CD8-positive, alpha-beta memory T cell (primary cell): ENCODE measurements around the gene CACNB4. TPM values are rescaled to one million over a fixed set of nuclear protein-coding genes. Genes with fewer than 3 reads are reported as not detected.

ENCODE experiments used
- CTCF ChIA-PET: fragments of 350-600 bp; sonication (Branson Sonifier 250); formaldehyde crosslinking; loops from one replicate; lab custom pipeline; 2021; ENCODE audit warnings: antibody characterized with exemption; lab: Charles Lee
- POLR2A ChIA-PET: fragments of 350-600 bp; sonication (Branson Sonifier 250); formaldehyde crosslinking; loops from one replicate; lab custom pipeline; 2021; ENCODE audit warnings: antibody characterized with exemption; lab: Charles Lee
- DNase-seq, 5 donors: peaks; one replicate each; pipeline versions ENCODE4 v3.0.0 to v3.0.0-alpha.2; 2020 to 2022; ENCODE audit warnings: mixed read lengths in 1 of 5
- H3K27ac ChIP-seq: one replicate; pipeline ENCODE4 v1.7.0; 2013; ENCODE audit warnings: low read depth, mild to moderate bottlenecking, low read length, moderate library complexity
- H3K27me3 ChIP-seq: 2 replicates; pipeline ENCODE4 v1.7.0; 2013; ENCODE audit warnings: low read length, mild to moderate bottlenecking; ENCODE audit not compliant: insufficient read depth, poor library complexity, severe bottlenecking
- H3K36me3 ChIP-seq: 2 replicates; pipeline ENCODE4 v1.7.0; 2013; ENCODE audit warnings: mild to moderate bottlenecking, low read length, moderate library complexity; ENCODE audit not compliant: insufficient read depth
- H3K4me1 ChIP-seq: 2 replicates; pipeline ENCODE4 v1.7.0; 2013; ENCODE audit warnings: mild to moderate bottlenecking, low read length, moderate library complexity; ENCODE audit not compliant: insufficient read depth
- H3K4me3 ChIP-seq: 2 replicates; pipeline ENCODE4 v1.7.0; 2013; ENCODE audit warnings: mild to moderate bottlenecking, low read length
- H3K9me3 ChIP-seq: 2 replicates; pipeline ENCODE4 v1.7.0; 2013; ENCODE audit warnings: mild to moderate bottlenecking, low read length
- H3K27ac Mint-ChIP-seq, 8 donors: one replicate each; pipeline ENCODE4 v1.8.0; 2020 to 2021; ENCODE audit warnings: mixed read lengths in 8 of 8, mild to moderate bottlenecking in 6 of 8, inconsistent platforms in 3 of 8, moderate library complexity in 3 of 8
- H3K27me3 Mint-ChIP-seq, 2 donors: one replicate each; pipeline ENCODE4 v1.8.0; 2020 to 2021; ENCODE audit warnings: mixed read lengths in 2 of 2, mild to moderate bottlenecking in 1 of 2, moderate library complexity in 1 of 2
- H3K36me3 Mint-ChIP-seq, 3 donors: one replicate each; pipeline ENCODE4 v1.8.0; 2020 to 2021; ENCODE audit warnings: mixed read lengths in 3 of 3, inconsistent platforms in 1 of 3, mild to moderate bottlenecking in 1 of 3
- H3K4me1 Mint-ChIP-seq, 3 donors: one replicate each; pipeline ENCODE4 v1.8.0; 2020 to 2021; ENCODE audit warnings: mixed read lengths in 3 of 3, inconsistent platforms in 1 of 3, mild to moderate bottlenecking in 1 of 3
- H3K4me3 Mint-ChIP-seq, 7 donors: one replicate each; pipeline ENCODE4 v1.8.0; 2020 to 2021; ENCODE audit warnings: mixed read lengths in 7 of 7, mild to moderate bottlenecking in 6 of 7, moderate library complexity in 4 of 7, inconsistent platforms in 2 of 7
- H3K9me3 Mint-ChIP-seq, 5 donors: one replicate each; pipeline ENCODE4 v1.8.0; 2020 to 2022; ENCODE audit warnings: mixed read lengths in 5 of 5, mild to moderate bottlenecking in 3 of 5, moderate library complexity in 2 of 5, inconsistent platforms in 1 of 5
- polyA plus RNA-seq: library from polyadenylated mRNA; unstranded; fragments of 300-500 nt; fragmentation: Illumina TruSeq; gene quantifications from one replicate; pipeline ENCODE4 v1.2.3, GENCODE V29; 2021
- total RNA-seq, 2 experiments: library from RNA; stranded (reverse); gene quantifications; one replicate each; pipeline ENCODE4 v1.2.3, GENCODE V29; 2021

Gene CACNB4
- total and polyA plus RNA-seq, 3 experiments from 2014 or later: 0.18 to 0.20 TPM; not detected in 1

DNA sequence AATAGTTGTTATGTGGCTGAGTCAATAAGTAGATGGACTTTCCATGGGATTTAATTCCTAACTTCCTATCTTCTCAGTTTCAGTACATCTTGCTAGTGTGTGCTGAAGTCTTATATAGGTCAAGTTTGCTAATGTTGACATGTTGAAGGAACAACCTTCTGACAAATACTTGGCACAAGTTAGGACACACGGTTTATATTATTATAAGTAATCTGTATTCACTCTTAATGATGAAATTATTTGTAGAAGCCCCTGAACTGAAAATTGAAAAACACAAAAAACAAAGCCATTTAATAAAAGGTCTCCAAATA is 289.8 kb downstream of the CACNB4 start:
- Mint-ChIP-seq H3K4me1 (peaks cover 8 to 11% (median 9%) of the 10 kb centered on the region in 3 donors), H3K36me3 (peaks cover 17 to 37% (median 20%) of the 10 kb centered on the region in 3 donors), H3K27me3 (no peaks in the 10 kb centered on the region), H3K27ac (peak overlapping the region in 2 of 8 donors; percentile 12 to 13), H3K9me3 (no peaks in the 10 kb centered on the region), H3K4me3 (no peak overlapping the region)
- no peaks in the 10 kb centered on the region for H3K9me3 ChIP-seq
- peaks cover 23% of the 10 kb centered on the region for H3K36me3 ChIP-seq
- H3K4me3 ChIP-seq: no peak overlapping the region
- no peak for DNase-seq
- no peaks in the 10 kb centered on the region for H3K27me3 ChIP-seq
- ChIA-PET POLR2A (no interaction called here), CTCF (interaction anchor here (1.3 kb wide), 1 partner anchor 17 kb away, joined by 4 read pairs; no protein-coding TSS in a partner anchor)
- H3K4me1 ChIP-seq: peaks cover 6% of the 10 kb centered on the region
- H3K27ac ChIP-seq: no peak overlapping the region

- Histone ChIP-seq H3K9me3 (no peaks in the 10 kb centered on the region), H3K4me1 (peaks cover 6% of the 10 kb centered on the region), H3K27ac (no peak overlapping the region), H3K27me3 (no peaks in the 10 kb centered on the region), H3K36me3 (peaks cover 18% of the 10 kb centered on the region), H3K4me3 (no peak overlapping the region)
- ChIA-PET CTCF (interaction anchor here (1.2 to 1.3 kb wide), 2 partner anchors 18 to 20 kb away, joined by 4 to 5 read pairs; partner anchors contain the start of gene ARL5A), POLR2A (no interaction called here)
- Mint-ChIP-seq H3K27me3 (no peaks in the 10 kb centered on the region), H3K9me3 (no peaks in the 10 kb centered on the region), H3K36me3 (peaks cover 17 to 34% (median 22%) of the 10 kb centered on the region in 3 donors), H3K27ac (peak overlapping the region in 5 of 8 donors; percentile 12 to 38 (median 27)), H3K4me3 (peak overlapping the region in 1 of 7 donors; percentile 4), H3K4me1 (peaks cover 7 to 11% (median 9%) of the 10 kb centered on the region in 3 donors)
- peak in 2 of 5 donors; percentile 31 to 33 for DNase-seq
Observed at GRCh38 chr2:151808258-151809072, 290.4 kb downstream of the CACNB4 start.

DNA sequence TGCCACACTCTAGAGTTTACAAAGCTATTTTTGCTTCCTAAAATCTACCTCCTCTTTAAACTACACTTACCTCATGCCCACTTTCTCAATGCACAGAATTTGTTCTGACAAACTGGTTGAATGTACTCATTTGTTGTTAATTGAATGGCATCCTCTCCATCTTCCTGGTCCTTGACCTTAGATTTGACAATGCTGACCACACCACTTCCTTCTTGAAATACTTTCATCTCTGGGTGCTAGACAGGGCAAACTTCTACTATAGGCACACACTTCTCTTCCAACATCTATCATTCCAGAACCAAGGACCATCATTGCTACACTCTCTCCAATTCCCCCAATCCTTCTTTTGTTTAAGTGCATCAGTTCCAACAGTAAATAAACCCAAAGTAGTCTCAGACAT is 292.9 kb downstream of the CACNB4 start:
- H3K36me3 ChIP-seq: peaks cover 16% of the 10 kb centered on the region
- H3K4me3 ChIP-seq: no peak overlapping the region
- H3K9me3 ChIP-seq: no peaks in the 10 kb centered on the region
- H3K4me3 Mint-ChIP-seq: no peak overlapping the region
- no peak for DNase-seq
- H3K27ac Mint-ChIP-seq: no peak overlapping the region
- peaks cover 6% of the 10 kb centered on the region for H3K4me1 ChIP-seq
- H3K27me3 Mint-ChIP-seq: no peaks in the 10 kb centered on the region
- H3K4me1 Mint-ChIP-seq: peaks cover 8 to 11% (median 9%) of the 10 kb centered on the region in 3 donors
- ChIA-PET POLR2A (no interaction called here), CTCF (interaction anchor here (1.0 kb wide), 1 partner anchor 18 kb away, joined by 3 read pairs; no protein-coding TSS in a partner anchor)
- no peaks in the 10 kb centered on the region for H3K27me3 ChIP-seq
- peaks cover 11 to 34% (median 23%) of the 10 kb centered on the region in 3 donors for H3K36me3 Mint-ChIP-seq
- H3K27ac ChIP-seq: no peak overlapping the region
- no peaks in the 10 kb centered on the region for H3K9me3 Mint-ChIP-seq

- Histone ChIP-seq H3K27ac (no peak overlapping the region), H3K4me1 (peaks cover 6% of the 10 kb centered on the region), H3K9me3 (no peaks in the 10 kb centered on the region), H3K4me3 (no peak overlapping the region), H3K36me3 (peaks cover 16% of the 10 kb centered on the region), H3K27me3 (no peaks in the 10 kb centered on the region)
- Mint-ChIP-seq H3K4me3 (no peak overlapping the region), H3K4me1 (peaks cover 8 to 11% (median 9%) of the 10 kb centered on the region in 3 donors), H3K36me3 (peaks cover 9 to 32% (median 18%) of the 10 kb centered on the region in 3 donors), H3K27ac (no peak overlapping the region), H3K9me3 (no peaks in the 10 kb centered on the region), H3K27me3 (no peaks in the 10 kb centered on the region)
- no peak for DNase-seq
- ChIA-PET CTCF (no interaction called here), POLR2A (no interaction called here)
Observed at GRCh38 chr2:151805343-151805742, 293.5 kb downstream of the CACNB4 start.

GRCh38 chr2:151803811-151804210 is 295.0 kb downstream of the CACNB4 start:
- Histone ChIP-seq H3K27ac (no peak overlapping the region), H3K9me3 (no peaks in the 10 kb centered on the region), H3K4me3 (no peak overlapping the region), H3K27me3 (no peaks in the 10 kb centered on the region), H3K36me3 (peaks cover 16% of the 10 kb centered on the region), H3K4me1 (peaks cover 4% of the 10 kb centered on the region)
- DNase-seq: no peak
- CTCF ChIA-PET: no interaction called here
- POLR2A ChIA-PET: no interaction called here
- H3K36me3 Mint-ChIP-seq: peaks cover 7 to 36% (median 20%) of the 10 kb centered on the region in 3 donors
- H3K27me3 Mint-ChIP-seq: no peaks in the 10 kb centered on the region
- no peak overlapping the region for H3K4me3 Mint-ChIP-seq
- no peak overlapping the region for H3K27ac Mint-ChIP-seq
- H3K4me1 Mint-ChIP-seq: peaks cover 4 to 6% (median 5%) of the 10 kb centered on the region in 3 donors
- H3K9me3 Mint-ChIP-seq: no peaks in the 10 kb centered on the region

GRCh38 chr2:151802315-151802714 is 296.5 kb downstream of the CACNB4 start:
- CTCF ChIA-PET: no interaction called here

GRCh38 chr2:151799886-151800292 is 299.0 kb downstream of the CACNB4 start:
- H3K27ac Mint-ChIP-seq: peak overlapping the region in 3 of 8 donors; percentile 22 to 84 (median 66)
- H3K36me3 Mint-ChIP-seq: peaks cover 7 to 51% (median 32%) of the 10 kb centered on the region in 3 donors
- H3K9me3 ChIP-seq: no peaks in the 10 kb centered on the region
- no peaks in the 10 kb centered on the region for H3K4me1 ChIP-seq
- ChIA-PET POLR2A (no interaction called here), CTCF (no interaction called here)
- peaks cover 13% of the 10 kb centered on the region for H3K36me3 ChIP-seq
- H3K9me3 Mint-ChIP-seq: no peaks in the 10 kb centered on the region
- no peak for DNase-seq
- H3K4me1 Mint-ChIP-seq: peaks cover 0 to 2% (median 0%) of the 10 kb centered on the region in 3 donors
- no peak overlapping the region for H3K4me3 Mint-ChIP-seq
- no peak overlapping the region for H3K4me3 ChIP-seq
- H3K27me3 ChIP-seq: no peaks in the 10 kb centered on the region
- no peak overlapping the region for H3K27ac ChIP-seq
- H3K27me3 Mint-ChIP-seq: no peaks in the 10 kb centered on the region

More at GRCh38 chr2:151802315-151802714, 296.5 kb downstream of the CACNB4 start:
- H3K36me3 ChIP-seq: peaks cover 16% of the 10 kb centered on the region
- no peak overlapping the region for H3K27ac ChIP-seq
- no peaks in the 10 kb centered on the region for H3K4me1 ChIP-seq
- H3K9me3 ChIP-seq: no peaks in the 10 kb centered on the region
- peak overlapping the region in 1 of 8 donors; percentile 40 for H3K27ac Mint-ChIP-seq
- no peaks in the 10 kb centered on the region for H3K9me3 Mint-ChIP-seq
- H3K27me3 Mint-ChIP-seq: no peaks in the 10 kb centered on the region
- POLR2A ChIA-PET: no interaction called here
- H3K4me3 ChIP-seq: no peak overlapping the region
- no peak overlapping the region for H3K4me3 Mint-ChIP-seq
- no peaks in the 10 kb centered on the region for H3K27me3 ChIP-seq
- DNase-seq: no peak
- peaks cover 7 to 40% (median 20%) of the 10 kb centered on the region in 3 donors for H3K36me3 Mint-ChIP-seq
- H3K4me1 Mint-ChIP-seq: peaks cover 0 to 2% (median 0%) of the 10 kb centered on the region in 3 donors

GRCh38 chr2:151796774-151797173 is 302.1 kb downstream of the CACNB4 start:
- CTCF ChIA-PET: no interaction called here
- DNase-seq: no peak
- H3K4me1 Mint-ChIP-seq: no peaks in the 10 kb centered on the region

More at GRCh38 chr2:151796774-151797173, 302.1 kb downstream of the CACNB4 start:
- no peaks in the 10 kb centered on the region for H3K4me1 ChIP-seq
- Mint-ChIP-seq H3K36me3 (peaks cover 11 to 37% (median 18%) of the 10 kb centered on the region in 3 donors), H3K4me3 (no peak overlapping the region), H3K9me3 (no peaks in the 10 kb centered on the region), H3K27me3 (no peaks in the 10 kb centered on the region), H3K27ac (peak overlapping the region in 1 of 8 donors; percentile 15)
- no peak overlapping the region for H3K27ac ChIP-seq
- no peak overlapping the region for H3K4me3 ChIP-seq
- peaks cover 5% of the 10 kb centered on the region for H3K36me3 ChIP-seq
- no peaks in the 10 kb centered on the region for H3K9me3 ChIP-seq
- POLR2A ChIA-PET: no interaction called here
- no peaks in the 10 kb centered on the region for H3K27me3 ChIP-seq
